ENCODE measurements around the gene FCHSD1.

FCHSD1 gene

GRCh38 chr5:141632650-141633049, 18.6 kb downstream of the FCHSD1 start:
- no peak for DNase-seq (ENCODE audit: low read depth)
- no peak for TF ChIP-seq CTCF (IDR thresholded peaks at IDR 0.05; ENCODE audit: low read depth, low read length, missing control alignments)
- H3K4me3 ChIP-seq (ENCODE audit: low read depth, low read length), result no peak overlapping the region

- no peak for TF ChIP-seq CTCF (IDR thresholded peaks at IDR 0.05; ENCODE audit: low read depth, low read length, missing control alignments)
- H3K4me3 ChIP-seq (ENCODE audit: low read depth, low read length), result no peak overlapping the region
- no peak for DNase-seq (ENCODE audit: low read depth)
These were observed 20.6 kb downstream of the FCHSD1 start for GRCh38 chr5:141630570-141631140.

GRCh38 chr5:141628175-141628788, 22.9 kb downstream of the FCHSD1 start:
- DNase-seq (ENCODE audit: low read depth), result no peak
- H3K4me3 ChIP-seq (ENCODE audit: low read depth, low read length), result no peak overlapping the region
- TF ChIP-seq CTCF (IDR thresholded peaks at IDR 0.05; ENCODE audit: low read depth, low read length, missing control alignments), result no peak

- H3K4me3 ChIP-seq (ENCODE audit: low read depth, low read length), result peak overlapping the region; percentile 16; the same call in 1 of the 2 replicates
- DNase-seq (ENCODE audit: low read depth), result no peak
- no peak for TF ChIP-seq CTCF (IDR thresholded peaks at IDR 0.05; ENCODE audit: low read depth, low read length, missing control alignments)
These were observed 27.6 kb downstream of the FCHSD1 start for GRCh38 chr5:141623611-141624010.

GRCh38 chr5:141623186-141623585, 28.0 kb downstream of the FCHSD1 start:
- no peak for TF ChIP-seq CTCF (IDR thresholded peaks at IDR 0.05; ENCODE audit: low read depth, low read length, missing control alignments)
- peak overlapping the region; percentile 16; the same call in 1 of the 2 replicates for H3K4me3 ChIP-seq (ENCODE audit: low read depth, low read length)
- DNase-seq (ENCODE audit: low read depth), result peak; percentile 76

- H3K4me3 ChIP-seq (ENCODE audit: low read depth, low read length), result peak within 1 kb of the TSS; percentile 79
- TF ChIP-seq CTCF (IDR thresholded peaks at IDR 0.05; ENCODE audit: low read depth, low read length, missing control alignments), result peak; percentile 94
- DNase-seq (ENCODE audit: low read depth), result peak; percentile 95
These were observed 32.2 kb downstream of the FCHSD1 start, which contains the start of gene DIAPH1 for GRCh38 chr5:141618804-141619554. Gene DIAPH1, minus strand, starts transcription at chr5:141619000. Its CDS starts 86 bp downstream, at chr5:141618914.
